GM19397 (cell line): ENCODE measurements around the gene TNS1.
"Not testable (repeated sequence)": the region's sequence is repeated elsewhere in the genome, so short reads cannot be mapped to it uniquely, and the experiment has no call there.

Experiments
- ATAC-seq: cut with Tn5 transposase; IDR thresholded peaks from one replicate; pipeline ENCODE4 v1.9.1; 2021; ENCODE audit warnings: mild to moderate bottlenecking, moderate library complexity; ENCODE audit not compliant: unreplicated experiment

The TNS1 gene

GRCh38 chr2:218002845-218003180 lies at the start of gene TNS1:
Gene TNS1 (minus strand): TSS chr2:218002995. CDS start chr2:218002872, 123 bp downstream.
- ATAC-seq: no peak

GRCh38 chr2:218051903-218052302 lies 49.1 kb upstream of the TNS1 start:
- no peak for ATAC-seq

DNA sequence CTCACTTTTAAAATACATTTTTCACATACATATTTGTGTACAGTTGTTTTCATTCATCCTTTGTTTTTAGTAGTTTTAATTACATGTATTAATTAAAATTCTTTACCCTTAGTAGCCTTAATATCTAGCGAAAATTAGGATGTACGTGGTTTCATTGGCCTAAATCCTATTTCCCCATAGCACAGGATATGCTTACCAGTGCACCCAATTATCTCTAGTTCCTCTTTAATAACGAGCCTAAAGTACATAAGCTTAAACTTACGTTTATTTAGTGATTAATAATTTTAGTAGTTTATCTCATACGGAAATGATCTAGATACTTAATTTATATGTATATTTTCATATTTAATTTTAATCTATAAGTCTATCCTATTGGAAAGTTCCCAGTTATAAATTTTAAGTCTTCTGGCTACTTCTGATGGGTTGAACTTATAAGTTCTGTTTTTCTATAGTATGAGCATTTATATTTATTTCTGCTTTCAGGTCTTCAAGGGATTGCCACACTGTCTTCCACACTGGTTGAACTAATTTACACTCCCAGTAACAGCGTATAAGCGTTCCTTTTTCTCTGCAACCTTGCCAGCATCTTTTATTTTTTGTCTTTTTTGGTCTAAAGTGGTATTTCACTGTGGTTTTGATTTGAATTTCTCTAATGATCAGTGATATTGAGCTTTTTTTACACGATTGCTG lies 44.9 kb upstream of the TNS1 start:
- ATAC-seq: no peak

- ATAC-seq: peak; percentile 75
Measured at GRCh38 chr2:218046238-218046637, 43.4 kb upstream of the TNS1 start.

GRCh38 chr2:218044599-218044998 lies 41.8 kb upstream of the TNS1 start:
- not testable (repeated sequence) for ATAC-seq

DNA sequence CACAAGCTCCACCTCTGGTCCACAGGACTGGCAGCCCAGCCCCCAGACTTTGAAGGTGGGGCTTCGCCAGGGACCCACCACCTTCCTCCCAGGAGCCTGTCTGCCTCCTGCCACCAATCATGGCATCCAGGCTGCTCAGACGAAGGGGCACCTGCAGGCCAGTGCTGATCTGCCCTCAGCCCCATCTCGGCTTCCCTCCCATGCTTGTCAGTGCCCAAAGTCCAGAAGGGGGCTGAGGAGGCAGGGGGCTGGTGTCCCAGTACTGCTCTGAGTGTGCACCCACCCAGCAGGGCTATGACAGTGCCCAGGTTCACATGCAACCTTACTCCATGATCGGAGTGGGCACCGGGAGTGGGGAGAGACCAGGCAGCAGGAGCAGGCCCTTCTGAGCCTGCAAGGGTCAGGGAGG lies 40.9 kb upstream of the TNS1 start:
- ATAC-seq: no peak

- ATAC-seq: no peak
Measured at GRCh38 chr2:218043100-218043499, 40.3 kb upstream of the TNS1 start.

DNA sequence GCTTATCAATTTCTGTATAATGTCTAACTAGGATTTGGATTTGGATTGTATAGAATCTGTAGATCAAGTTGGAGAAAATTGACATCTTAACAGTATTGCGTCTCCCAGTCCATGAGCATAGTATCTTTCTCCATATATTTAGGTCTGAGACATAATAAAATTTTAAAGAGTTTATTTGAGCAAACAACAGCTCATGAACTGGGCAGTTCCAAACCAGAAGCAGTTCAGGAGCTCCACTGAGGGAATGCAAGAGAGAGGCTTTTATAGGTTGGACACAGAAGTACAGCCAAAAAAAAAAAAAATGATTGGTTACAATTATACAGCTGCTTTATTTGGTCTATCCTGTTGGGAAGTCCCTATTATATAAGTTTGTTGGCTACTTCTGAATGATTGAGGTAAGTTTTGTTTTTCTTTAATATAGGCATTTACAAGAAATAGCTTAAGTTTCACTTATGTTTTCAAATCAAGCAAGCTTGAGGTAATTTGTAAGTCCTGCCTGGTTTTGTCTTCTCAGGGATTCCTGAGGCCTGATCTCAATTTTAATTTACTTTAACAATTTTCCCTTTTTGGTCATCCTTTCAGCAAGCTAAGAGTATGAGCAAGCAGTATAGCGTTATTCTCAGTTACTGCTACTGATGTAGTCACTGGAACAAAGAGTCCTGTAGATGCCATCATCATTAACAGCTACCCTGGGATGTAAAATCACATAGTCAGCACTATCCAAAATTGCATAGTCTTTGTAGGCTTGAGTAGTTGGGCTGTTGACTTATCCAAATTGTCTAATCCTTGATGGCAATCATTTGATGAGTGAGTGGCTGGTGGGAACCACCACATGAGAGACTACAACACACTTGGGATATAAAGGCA lies 38.7 kb upstream of the TNS1 start:
- ATAC-seq: no peak

GRCh38 chr2:218040883-218041282 lies 38.1 kb upstream of the TNS1 start:
- no peak for ATAC-seq

- ATAC-seq: no peak
Measured at GRCh38 chr2:218039171-218039570, 36.4 kb upstream of the TNS1 start.

GRCh38 chr2:218036371-218036770 lies 33.6 kb upstream of the TNS1 start:
- no peak for ATAC-seq

- ATAC-seq: no peak
Measured at GRCh38 chr2:218035463-218036100, 32.8 kb upstream of the TNS1 start.

DNA sequence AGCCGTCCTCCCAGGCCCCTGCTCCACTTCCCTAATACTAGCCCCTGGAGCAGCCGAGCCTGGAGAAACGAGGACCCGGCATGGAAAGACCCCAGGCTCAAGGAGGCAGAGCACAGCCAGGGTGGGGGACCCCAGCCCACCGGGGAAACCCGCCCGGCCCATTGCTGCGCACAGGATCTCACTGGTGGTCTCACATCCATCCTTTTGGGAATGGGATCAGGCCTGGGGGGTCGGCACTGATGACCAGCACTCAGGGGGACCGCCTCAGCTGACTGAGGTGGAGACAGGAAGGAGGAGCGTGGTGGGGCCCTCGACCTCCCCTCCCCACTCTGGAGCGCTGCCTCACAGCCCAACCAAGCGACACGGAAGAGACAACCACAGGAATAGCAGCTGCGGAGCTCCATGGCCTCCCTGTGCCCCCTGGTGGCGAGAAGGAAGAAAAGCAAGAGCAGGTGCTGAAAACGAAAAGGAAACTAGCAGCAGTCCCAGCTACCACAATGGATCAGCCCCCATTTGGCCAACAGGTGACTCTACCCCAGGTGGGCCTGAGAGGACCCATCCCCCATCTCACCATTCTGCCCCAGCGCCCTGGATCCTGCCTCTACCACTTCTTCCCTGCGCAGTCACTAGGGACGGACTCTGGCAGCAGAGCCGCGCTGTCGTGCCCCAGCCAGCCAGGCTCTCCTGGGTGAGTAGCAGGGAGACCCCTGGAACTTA lies 31.9 kb upstream of the TNS1 start:
- peak; percentile 70 for ATAC-seq

DNA sequence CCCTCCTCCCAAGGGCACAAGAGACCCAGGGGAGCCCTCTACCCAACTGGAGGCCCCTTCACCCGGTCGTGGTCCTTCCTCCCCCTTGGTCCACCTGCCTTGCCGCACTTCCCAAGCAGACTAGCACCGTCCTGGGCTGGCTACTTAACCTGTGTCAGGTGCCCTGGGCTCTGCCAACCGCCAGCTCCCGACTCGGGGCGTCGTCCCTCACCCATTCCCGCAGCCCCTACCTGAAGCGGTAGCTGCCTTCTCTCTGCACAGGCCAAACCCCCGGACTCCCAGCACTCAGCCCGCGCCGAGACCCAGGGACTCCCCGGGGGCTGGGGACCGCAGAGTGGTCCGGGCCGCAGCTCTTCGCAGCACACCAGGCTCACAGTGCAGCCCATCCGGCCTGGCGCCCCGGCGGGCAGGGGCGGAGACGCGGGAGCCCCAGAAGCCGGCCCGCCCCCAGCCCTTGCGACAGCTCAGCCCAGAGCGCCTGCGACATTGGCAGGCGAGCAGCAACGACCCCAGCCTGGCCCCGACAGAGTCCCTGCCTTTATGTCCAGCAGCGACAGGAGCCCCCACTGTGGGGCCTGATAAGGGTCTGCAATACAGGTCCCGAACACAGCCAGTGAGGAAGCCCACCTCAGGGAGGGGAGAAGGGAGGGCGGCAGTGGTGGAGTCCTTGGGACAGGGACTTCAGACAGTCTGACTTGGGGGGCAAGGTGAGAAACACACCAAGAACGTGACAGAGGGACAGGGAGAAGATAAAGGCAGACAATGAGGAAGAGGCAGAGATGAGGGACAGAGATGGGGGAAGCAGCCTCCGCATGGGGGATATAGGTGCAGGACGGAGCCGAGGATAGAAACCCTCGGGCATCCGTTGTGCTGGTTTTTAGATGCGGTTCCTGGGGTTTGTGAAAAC lies 31.0 kb upstream of the TNS1 start:
- no peak for ATAC-seq

- ATAC-seq: no peak
Measured at GRCh38 chr2:218033208-218033589, 30.4 kb upstream of the TNS1 start.

- no peak for ATAC-seq
Measured at GRCh38 chr2:218032336-218033171, 29.8 kb upstream of the TNS1 start.

GRCh38 chr2:218031771-218032257 lies 29.0 kb upstream of the TNS1 start:
- no peak for ATAC-seq

DNA sequence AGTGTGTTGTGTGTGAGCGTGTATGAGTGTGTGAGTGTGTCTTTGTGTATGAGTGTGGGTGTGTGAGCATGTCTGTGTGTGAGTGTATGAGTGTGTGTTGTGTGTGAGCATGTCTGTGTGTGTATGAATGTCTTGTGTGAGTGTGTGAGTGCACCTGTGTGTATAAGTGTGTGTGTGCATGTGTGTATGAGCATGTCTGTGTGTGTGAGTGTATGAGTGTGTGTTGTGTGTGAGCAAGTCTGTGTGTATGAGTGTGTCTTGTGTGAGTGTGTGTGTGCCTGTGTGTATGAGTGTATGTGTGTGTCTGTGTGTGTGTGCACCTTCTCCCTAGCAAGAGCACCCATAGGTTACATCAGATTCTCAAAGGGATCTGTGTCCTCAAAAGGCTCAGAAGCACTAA lies 28.5 kb upstream of the TNS1 start:
- no peak for ATAC-seq
